Esophagus muscularis mucosa (tissue), 3 donors: ENCODE measurements around the gene RGS8.

Experiments used
- POLR2A ChIP-seq: fragments of 450-650 bp; IDR thresholded peaks from one replicate; pipeline ENCODE4 v1.6.1; 2017; ENCODE audit warnings: antibody characterized with exemption, moderate library complexity, mild to moderate bottlenecking, low read depth
- TF ChIP-seq, protein P1 (sequence below), 3 experiments: fragments of 200-600 bp in 2 of 3; fragments of 450-650 bp in 1 of 3; sonication (generic) in 2 of 3; IDR thresholded peaks; one replicate each; pipeline ENCODE4 v1.5.1; 2017 to 2019; ENCODE audit warnings: antibody characterized with exemption in 3 of 3, mild to moderate bottlenecking in 2 of 3, moderate library complexity in 1 of 3

DNA sequence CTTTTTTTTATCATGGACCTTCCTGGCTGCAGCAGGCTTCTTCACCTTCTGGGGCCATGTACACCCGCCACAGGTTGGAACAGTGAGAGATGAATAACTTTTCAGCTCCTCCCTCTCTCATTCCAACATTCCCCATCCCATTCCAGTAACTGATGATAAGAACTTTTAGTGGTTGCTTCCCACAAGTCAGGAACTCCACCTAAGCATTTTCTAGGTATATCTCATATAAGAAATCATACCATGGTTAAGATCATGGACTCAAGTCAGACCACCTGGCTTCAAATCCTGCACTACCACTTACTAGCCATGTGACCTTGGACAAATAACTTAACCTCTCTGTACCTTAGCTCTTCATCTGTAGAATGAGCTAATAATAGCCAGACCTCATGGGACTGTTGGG lies 42.5 kb upstream of the RGS8 start:
- TF ChIP-seq, protein P1, sequence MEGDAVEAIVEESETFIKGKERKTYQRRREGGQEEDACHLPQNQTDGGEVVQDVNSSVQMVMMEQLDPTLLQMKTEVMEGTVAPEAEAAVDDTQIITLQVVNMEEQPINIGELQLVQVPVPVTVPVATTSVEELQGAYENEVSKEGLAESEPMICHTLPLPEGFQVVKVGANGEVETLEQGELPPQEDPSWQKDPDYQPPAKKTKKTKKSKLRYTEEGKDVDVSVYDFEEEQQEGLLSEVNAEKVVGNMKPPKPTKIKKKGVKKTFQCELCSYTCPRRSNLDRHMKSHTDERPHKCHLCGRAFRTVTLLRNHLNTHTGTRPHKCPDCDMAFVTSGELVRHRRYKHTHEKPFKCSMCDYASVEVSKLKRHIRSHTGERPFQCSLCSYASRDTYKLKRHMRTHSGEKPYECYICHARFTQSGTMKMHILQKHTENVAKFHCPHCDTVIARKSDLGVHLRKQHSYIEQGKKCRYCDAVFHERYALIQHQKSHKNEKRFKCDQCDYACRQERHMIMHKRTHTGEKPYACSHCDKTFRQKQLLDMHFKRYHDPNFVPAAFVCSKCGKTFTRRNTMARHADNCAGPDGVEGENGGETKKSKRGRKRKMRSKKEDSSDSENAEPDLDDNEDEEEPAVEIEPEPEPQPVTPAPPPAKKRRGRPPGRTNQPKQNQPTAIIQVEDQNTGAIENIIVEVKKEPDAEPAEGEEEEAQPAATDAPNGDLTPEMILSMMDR (IDR thresholded peaks at IDR 0.05) = no peak
- TF ChIP-seq POLR2A = no peak
